HG03159 (cell line): ENCODE data around the gene CCNL2.
A peak's percentile ranks its signal among the peaks of the same experiment; 100 is the strongest.

Experiments used
- ATAC-seq: cut with Tn5 transposase; IDR thresholded peaks from one replicate; pipeline ENCODE4 v1.9.1; 2021; ENCODE audit warnings: mild to moderate bottlenecking, moderate library complexity; ENCODE audit not compliant: unreplicated experiment

Gene CCNL2

DNA sequence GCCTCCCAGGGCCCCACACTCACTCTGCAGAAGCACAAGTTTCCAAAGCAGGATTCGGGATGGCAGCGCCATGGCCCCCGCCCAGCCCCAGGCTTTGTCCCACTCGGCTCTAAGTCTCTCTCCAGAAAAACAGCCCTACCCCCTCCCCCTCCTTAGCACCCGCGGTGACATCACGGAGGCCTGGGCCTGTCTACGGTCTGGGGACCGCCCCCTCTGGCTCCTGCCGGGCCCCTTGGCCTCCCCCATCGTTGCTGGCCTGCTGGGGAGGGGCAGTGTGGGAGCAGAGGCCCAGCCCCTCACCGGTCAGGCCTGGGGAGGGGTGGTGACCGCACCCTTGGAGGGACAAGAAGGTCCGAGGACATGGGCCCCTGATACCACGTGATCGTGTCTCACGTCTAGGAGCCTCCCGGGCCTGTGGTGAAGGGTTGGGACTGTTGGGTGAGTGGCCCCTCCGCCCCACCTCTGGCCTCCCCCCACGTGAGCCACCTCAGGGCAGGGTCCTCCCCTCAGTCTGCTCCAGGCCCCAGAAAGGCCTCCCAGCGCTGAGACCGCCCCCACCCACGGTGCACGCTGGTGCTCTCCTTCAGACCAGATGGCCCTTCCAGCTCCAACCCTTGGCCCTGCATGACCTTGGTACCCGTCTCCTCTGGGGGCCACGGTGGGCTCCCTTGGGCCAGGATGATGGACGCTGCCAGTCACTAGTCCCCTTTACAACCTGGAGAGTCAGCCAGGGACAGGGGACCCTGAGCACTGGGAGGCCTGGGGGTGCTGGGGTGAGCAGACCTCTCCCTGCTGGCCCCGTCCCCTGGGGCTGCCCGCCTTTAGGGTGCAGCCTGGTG is 40.5 kb downstream of the CCNL2 start, which contains the start of gene MXRA8:
Gene MXRA8 (minus strand): TSS at position 123 of the 839 bp plus-strand sequence. CDS start 51 bp downstream, at position 72.
- ATAC-seq: no peak

DNA sequence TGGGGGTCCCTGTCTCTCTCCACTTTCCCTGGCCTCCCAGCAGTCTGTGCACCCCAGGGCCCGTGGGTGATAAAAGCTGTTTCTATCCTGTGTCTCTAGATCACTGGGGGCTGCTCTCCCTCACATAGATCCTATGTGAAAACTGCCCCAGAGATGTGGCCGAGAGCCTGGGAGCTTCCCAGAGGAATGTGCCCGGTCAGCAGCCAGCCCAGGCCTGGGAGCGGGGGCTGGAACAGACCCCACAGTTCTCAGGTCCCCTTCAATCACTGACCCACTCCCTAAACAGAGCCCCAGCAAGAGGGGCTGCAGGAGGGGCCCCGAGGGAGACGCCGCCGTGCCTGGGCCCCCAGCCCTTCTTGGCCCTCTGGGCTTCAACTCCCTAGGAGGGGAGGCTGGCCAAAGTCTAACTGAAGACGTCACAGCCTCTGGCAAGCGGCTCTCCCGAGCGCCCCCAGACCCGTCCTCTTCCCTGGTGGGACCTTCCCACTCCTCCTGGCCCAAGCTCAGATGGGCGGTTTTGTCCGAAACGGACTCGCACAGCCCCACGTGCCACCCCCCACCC is 41.2 kb downstream of the CCNL2 start:
- ATAC-seq: no peak

DNA sequence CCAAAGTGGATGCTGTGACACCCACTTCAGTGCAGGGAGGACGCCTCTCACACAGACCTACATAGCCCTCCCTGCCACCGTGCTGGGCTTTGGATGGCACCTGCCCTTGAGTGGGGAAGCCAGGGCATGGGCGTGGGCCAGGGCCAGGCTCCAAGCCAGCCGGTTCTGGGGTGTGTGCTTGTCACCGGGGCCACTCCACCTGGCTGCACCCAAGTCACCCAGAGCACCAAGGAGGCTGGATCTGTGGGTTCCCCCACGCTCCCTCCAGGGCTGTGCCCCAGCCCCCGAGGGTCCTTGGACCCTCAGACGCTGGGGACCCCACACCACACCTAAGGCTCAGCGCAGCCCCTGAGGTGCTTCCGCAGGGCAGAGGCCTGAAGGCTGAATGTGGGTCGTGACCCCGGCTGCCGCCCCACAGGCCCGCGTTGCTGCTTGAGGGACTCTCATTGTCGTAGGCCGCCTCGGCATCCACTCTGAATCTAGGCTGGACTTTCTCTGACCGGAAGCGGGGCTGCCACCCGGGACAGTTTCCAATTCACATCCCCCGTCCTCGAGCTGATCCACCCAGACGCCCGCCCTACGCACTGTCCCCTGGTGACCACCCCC is 42.2 kb downstream of the CCNL2 start:
- no peak for ATAC-seq

DNA sequence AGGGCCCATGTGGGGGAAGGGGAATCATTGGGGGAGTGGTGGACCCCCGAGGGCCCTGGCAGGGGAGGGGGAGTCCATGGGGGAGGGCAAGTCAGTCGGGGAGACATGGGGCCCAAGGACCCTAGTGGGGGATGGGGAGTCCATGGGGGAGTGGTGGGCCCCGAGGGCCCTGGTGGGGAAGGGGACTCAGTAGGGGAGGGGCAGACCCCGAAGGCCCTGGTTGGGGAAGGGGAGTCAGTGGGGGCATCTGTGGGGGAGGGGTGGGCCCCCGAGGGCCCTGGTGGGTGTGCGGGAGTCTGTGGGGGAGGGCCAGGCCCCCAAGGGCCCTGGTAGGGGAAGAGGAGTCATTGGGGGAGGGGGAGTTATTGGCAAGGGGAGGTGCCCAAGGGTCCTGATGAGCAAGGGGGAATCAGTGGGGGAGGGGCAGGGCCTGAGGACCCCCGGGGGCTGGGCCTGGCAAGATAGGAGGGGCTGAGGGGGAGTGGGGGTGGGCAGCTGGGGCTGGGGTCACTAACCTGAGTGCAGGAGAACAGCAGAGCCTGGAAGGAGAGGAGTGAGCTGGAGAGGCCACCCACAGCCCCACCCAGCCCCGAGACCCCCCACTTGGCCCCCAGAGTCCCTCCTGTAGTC is 42.9 kb downstream of the CCNL2 start:
- no peak for ATAC-seq

DNA sequence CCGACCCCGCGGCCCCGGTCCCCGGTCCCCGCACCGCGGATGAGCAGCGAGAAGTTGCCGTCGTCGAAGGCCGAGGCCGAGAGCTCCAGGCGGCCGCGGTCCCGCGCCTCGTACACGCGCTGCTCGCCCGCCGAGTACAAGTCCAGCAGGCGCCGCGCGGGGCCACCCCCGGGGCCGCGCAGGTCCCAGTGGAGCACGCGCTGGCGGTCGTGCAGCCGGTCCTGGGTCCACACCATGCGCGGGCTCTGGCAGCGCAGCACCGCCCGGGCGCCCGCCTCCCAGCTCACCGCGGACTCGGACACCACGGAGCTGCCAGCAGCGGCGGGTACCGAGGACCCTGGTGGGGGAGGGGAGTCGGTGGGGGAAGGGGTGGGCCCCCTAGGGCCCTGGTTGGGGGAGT is 43.7 kb downstream of the CCNL2 start:
- no peak for ATAC-seq

DNA sequence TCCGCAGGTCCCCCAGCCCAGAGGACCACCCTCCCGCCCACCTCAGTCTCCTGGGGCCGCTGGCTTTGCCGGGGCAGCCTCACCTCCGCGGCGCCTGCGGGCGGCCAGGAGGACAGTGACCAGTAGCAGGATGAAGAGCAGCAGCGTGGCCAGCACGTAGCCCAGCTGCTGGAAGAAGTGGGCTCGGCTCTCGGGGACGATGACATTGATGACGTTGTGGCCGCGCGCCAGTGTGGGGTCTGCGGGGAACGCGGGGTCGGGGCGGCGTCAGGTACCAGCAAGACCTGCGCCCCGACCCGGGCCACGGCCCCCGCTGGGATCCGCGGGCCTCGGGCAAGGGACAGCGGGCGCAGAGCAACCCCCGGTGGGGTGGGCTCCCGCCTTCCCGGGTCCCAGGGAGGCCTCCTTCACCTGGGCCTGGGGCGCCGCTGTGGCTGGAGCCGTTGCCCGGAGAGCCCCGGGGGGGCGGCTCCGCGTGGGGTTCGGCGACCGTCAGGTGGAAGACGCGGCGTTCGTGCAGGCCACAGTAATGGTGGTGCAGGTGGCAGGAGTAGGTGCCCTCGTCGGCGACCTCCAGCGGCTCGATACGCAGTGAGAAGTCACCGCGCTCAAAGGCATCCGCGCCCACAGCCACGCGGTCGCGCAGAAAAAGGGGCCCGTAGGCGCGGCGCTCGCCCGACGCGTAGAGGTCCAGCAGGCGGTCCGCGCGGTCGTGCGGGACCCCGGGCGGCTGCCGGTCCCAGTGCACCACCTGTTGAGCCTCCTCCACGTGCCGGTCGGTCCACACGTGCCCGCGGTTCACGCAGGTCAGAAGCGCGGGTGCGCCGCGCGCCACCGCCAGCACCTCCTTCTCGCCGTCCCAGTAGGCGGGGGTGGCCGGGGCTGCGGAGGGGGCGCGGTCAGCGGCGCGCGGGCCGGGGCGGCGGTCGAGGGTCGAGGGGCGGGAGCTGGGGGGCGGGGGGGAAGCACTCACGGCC is 44.6 kb downstream of the CCNL2 start:
- ATAC-seq: no peak

DNA sequence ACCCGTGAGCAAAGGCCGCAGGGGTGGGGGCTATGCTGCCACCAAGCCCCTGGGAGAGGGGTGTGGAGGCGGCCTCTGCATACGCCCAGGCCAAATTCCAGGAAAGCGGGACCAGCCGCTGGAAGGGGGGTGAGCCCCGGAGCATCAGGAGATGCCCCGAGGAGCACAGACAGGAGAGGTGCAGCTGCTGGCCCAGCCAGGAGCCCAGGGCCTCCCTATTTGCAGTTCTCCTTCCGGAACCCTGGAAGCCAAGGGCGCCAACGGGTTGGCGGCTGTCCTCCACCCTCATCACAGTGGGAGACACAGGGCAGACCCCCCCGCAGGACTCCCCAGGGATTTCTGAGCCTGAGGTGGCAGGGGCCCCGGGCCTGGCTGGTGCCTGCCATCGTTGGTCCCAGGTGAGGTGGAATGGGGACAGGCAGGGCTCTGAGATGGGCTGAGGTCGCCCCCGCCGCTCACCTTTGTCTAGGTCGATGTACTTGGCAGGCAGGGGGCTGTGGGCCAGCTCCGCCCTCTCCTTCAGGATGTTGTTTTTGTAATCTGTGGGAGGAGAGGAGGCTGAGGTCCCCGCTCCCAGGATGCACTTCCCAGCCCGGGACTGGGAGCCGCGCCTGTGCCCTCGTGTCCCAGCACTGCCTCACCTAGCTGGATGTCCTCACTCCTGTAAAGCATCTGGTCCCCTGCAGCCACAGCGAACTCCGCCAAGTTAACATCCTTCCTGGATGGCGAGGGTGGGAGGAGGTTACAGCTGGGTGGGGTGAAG is 45.6 kb downstream of the CCNL2 start:
- ATAC-seq: no peak

DNA sequence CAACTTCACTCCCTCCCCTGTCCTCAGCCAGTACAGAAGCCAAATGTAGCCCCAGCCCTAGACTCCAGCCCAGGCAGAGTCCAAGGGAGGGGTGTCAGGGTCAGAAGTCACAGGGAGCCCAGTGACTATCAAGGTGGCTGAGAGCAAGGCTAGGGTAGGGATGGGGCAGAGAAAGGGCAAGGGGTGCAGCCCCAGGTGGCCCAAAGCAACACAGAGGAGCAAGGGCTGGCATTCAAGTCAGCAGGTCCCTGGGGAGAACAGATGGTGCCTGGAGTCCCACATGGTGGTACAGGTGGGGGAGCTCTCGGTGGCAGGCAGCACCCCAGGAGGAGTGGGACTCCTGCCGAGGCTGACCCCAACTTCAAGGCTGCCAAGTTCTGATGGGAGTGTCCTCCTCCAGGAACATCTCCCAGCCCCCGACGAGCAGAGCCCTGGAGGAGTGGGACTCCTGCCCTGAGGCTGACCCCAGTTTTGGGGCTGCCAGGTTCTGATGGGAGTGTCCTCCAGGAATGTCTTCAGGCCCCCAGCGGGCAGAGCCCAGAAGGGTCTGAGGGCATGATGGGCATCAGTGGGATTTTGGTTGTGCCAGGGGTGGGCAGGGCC is 46.2 kb downstream of the CCNL2 start:
- no peak for ATAC-seq

DNA sequence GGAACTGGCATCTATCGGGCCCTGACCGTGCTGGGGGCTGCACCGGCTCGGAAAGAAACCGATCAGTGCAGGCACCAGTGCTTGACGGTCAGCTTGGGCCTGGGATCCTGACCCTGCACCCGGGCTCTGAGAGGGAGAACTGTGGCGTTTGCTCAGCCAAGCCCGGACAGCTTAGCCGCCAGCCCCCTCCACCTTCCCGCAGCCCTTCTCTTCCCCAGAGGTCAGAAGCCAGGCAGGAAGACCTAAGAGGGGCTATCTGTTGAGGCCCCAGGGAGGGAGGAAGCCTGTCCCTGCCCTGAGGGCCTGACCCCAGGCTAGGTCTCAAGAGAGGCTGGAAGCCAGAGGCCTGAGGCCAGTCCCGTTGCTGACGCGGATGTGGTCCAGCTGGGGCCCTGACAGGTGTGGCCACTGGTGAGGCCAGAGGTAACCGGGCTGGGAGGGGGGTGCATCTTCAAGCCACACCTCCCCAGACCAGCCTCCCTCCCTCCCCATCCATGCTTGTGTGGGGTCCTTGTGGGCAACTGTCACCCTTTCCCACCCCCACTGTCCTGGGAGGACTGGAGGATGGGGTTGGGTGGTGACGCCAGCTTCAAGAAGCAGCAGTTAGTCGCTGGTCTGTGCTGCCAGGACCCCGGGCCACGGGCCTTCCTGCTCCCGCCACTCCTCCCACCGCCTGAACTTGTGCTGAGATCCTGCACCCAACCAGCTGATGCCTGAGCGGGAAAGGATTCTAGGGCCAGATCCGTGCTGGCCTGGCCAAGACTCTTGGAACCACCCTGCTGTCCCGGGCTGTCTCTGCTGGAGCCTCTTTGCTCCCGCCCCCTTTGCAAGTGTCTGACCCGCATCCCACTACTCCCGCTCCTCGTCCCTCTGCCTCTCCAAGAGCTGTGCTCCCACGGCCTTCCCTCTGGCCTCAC is 47.4 kb downstream of the CCNL2 start:
- ATAC-seq: no peak

DNA sequence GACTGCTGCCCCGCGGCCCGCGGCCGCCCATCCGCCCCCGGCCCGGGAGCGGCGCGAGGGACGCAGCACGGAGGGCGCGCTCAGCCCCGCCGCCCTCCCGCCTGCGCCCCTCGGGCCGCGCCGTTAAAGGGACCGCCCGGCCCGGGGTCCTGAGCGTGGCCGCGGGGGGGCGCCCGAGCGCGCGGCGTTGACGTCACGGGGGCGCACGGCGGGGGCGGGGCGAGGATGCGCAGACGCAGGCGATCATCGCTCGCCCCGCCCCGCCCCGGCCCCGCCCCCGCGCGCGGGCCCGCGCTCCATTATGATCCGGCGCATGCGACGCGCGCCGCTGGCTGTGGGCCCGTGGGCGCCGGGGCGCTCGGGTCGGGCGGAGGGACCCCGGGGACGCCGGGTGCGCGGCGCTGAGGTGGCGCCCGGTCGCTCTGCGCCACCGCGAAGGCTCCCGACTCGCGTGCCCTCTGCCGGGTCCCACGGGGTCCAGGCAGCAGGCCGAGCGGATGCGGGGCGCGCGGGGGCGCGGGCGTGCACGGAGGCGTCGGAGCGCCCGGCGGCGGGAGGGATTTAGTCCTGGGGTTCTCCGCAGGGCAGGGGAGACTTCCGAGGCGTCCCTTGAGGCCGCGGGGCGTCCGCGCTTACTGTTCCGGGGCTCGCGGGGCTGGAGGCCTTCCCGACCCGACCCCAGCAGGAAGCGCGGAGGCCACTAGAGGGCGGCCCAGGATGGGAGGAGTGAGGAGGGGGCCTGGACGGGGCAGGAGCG is 49.7 kb downstream of the CCNL2 start, which contains the start of gene DVL1:
Gene DVL1 (minus strand): TSS at position 163 of the 757 bp plus-strand sequence. CDS start 353 bp downstream, outside the sequence.
- peak; percentile 52 for ATAC-seq

DNA sequence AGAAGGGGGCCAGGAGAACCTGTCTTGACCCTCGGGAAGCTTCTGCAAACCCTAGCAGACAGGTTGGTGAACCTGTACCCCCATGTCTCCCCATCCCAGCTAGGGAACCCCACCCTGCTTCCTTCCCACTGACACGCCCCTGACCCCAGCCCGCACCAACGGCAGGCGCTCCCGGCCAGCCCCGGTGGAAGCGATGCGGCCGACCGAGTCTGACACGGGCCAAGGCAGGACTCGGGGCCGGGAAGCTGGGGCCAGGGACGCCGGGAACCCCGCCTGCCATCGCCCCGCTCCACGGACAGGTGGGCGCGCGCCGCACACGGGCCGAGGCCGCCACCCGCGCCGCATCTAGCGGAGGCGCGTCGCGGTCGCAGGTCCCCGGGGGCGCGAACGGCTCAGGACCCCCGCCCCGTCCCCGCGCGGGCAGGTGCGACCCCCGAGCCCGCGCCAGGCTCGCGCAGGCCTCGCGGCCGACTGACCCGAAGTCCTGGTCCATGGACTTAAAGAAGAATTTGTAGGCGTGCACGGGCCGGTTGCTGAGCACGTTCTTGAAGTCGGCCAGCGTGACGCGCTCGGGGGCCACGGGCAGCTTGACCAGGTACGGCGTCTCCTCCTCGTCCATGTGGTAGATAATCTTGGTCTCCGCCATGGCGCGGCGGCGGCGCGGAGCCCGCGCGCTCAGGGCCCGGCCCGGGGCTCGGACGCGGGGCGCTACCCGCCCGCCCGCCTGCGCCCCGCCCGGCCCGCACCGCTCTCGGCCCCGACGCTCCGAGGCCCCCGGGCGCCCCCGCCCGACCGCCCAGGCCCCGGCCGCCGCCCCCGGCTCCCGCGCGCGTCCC is 50.5 kb downstream of the CCNL2 start:
- ATAC-seq: peak; percentile 33

DNA sequence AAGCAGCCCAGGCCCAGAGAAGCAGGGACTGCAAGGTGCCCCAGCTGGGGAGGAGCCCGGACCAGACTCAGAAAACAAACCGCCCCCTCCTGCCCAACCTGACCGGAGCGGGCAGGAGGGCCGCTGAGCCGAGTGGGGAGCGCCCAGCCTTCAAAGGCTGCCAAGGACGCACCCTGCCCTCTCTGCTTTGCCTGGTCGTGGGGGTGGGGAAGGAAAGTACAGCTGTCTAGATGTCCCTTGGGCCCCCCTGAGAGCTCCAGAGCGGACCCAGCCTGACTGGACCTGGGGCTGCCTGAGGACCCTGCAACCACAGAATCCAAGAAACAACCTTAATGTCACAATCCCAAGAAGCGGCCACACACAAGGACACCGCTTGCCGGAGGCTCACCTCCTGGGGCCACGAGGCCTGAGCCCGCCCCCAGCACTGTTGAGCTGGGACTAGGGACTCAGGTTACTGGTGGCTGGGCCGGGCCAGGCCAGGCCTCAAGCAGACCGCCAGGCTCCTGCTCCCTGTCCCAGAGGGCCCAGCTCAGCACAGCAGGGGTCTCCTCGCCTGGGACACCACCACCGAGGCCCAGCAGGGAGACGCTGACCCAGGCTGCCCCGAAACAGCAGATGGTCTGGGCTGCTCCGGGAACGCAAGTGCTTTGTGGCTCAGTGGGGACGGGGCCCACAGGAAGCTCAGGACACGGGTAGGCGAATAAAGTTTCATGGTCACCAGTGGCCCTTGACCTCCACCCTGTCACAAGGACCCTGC is 51.3 kb downstream of the CCNL2 start:
- no peak for ATAC-seq

DNA sequence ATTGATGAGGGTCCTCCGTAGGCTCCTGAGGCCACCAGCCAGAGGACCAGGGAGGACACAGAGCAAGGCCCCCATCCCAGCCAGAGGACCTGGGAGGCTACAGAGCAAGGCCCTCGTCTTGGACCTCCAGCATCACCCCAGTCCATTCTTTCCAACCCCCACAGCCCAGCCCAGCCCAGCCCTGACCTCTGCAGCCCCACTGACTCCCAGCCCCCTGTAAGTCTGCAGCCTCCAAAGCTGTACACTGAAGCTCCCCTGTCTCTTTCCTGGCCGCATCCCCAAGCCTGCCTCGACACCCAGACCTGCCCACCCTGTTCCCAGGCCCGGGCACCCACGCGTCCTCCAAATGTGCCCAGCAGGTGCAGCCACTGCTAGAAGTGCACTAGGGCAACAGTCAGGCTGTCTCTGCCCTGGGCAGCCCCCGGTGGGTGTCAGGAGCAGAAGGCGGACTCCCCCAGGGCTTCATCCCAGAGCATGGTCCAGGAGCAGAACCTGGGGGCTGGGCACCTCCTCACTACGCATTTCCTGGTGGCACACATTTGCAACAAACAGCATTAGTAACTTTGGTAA is 52.0 kb downstream of the CCNL2 start:
- no peak for ATAC-seq

DNA sequence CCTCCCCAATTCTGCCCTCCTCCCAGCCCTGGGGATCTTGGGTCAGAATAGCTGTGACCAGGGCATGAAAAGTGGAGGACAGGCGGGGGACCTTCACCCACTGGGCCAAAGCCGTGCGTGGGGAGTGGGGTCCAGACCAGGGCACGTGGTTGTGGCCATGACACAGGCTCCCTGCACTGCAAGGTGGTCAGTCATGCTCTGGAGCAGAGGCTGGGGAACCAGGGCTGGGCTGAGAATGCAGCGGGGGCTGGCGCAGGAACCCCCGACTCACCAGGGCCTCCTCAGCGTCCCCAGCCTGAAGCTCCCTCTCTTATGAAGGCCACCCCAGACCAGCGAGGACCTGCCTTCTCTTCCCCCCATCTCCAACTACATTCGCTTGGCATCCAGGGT is 52.6 kb downstream of the CCNL2 start:
- ATAC-seq: no peak

DNA sequence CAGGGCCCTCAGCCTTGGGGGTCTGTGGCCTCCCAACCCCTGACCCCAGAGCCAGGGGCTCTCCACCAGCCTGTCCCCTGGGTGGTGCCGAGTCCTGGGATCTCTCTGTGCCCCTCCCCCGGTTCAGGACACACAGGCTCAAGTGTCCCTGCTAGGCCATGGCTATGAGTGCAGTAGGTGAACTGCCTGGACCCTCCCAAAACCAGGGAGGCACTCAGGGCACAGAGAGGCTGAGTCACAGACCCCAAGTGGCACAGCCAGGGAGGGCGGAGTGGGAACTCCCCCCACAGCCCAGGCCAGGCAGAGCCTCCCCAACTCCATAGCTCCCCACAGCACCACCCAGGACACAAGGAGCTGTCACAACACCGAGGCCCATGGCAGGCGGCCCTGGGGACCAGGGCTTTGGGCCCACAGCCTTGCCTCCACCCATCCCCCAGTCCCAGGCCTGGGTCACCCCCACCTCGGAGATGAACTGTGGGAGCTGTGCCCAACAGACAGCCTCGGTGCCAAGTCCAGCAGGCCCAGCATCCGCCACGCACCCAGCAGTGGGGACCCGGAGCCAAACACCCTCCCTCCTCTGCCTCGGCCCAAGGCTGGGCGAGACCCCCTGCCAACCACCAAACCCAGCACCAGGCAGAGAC is 53.2 kb downstream of the CCNL2 start:
- ATAC-seq: no peak
